Epithelial cell of prostate (primary cell): Measurements from ENCODE around the gene SMG9.
A peak's percentile ranks its signal among the peaks of the same experiment; 100 is the strongest.
"Not testable (repeated sequence)": the region's sequence is repeated elsewhere in the genome, so short reads cannot be mapped to it uniquely, and the experiment has no call there.

Source experiments
- DNase-seq: peaks from one replicate; pipeline ENCODE4 v3.0.0-alpha.2; 2011; ENCODE audit warnings: low read depth, low spot score
- H3K27ac ChIP-seq: fragments of 450-650 bp; 2 replicates; pipeline ENCODE4 v1.5.1; 2017; ENCODE audit warnings: mild to moderate bottlenecking

Gene SMG9

DNA sequence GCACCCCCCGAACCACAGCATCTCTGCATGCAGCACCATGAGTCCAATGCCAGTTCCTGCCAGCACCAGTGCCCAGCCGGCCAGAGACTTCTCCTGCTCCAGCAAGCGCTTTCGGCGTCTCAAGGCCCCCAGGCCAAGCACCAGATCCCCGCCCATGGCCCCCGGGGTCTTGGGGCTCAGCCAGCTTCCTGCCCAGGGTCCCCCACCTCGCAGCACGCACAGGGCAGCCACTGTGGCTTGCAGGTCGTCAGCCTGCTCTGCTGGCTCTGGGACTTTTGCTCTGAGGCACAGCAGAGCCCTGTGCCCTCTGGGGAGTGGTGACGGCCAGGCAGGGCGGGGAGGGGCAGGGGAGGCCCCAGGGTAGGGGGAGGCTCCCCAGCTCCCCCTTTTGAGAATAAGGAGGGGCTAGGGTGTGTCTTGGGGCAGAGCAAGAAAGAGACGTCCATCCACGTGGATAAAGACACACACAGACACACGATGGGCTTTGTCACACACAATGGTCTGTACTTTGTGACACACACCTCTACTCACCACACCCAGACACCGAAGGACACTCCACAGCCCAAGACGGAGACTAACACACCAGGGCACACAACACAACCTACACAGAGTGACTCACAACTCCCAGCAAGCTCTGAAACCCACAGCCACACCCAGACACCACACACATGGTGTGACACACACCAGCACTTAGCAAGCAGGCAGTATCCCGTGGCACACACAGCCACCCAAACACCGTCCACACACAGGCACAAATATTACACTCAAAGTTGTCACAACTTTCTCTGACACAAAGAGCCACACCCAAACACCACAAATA, 26.2 kb upstream of the SMG9 start, which contains the start of gene KCNN4:
TSS of gene KCNN4 (minus strand) at position 268 of the 820 bp plus-strand sequence. CDS start at position 156, 112 bp downstream.
- H3K27ac ChIP-seq, result peak within 1 kb of the TSS; percentile 63
- DNase-seq, result peak; percentile 95

- H3K27ac ChIP-seq, result peak overlapping the region; percentile 63
- DNase-seq, result no peak
These were observed 25.1 kb upstream of the SMG9 start for GRCh38 chr19:43779820-43780219.

DNA sequence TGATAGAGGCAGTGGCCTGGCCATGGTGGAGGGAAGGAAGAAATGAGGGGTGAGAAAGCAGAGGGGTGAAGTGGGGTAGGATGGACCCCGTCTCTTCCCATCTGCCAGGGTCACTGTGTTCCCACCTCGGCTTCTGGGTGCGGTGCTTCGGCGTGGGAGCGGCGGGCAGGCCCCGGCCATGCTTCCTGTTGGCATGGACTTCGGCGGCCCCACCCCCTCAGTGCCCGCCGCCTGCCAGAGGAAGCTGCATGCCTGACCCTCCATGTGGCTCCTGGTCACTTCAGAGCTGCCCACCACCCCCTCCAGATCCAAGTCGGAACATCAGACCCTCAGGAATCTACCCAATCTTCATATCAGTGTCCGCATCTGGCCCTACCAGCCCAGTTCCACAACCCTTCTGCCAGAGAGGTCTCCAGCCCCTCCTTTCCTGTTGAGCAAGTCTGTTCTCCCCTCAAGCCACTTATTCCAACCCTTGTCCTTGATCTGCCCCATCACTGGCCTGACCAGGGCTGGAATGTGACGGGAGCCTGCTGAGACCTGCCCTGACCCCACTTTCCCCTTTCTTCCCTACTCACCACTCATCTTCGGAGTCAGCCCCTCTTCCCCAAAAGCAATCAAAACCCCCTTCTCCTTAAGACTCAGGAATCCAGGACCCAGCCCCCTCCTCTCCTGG, 24.5 kb upstream of the SMG9 start:
- peak overlapping the region; percentile 63 for H3K27ac ChIP-seq
- DNase-seq, result no peak

DNA sequence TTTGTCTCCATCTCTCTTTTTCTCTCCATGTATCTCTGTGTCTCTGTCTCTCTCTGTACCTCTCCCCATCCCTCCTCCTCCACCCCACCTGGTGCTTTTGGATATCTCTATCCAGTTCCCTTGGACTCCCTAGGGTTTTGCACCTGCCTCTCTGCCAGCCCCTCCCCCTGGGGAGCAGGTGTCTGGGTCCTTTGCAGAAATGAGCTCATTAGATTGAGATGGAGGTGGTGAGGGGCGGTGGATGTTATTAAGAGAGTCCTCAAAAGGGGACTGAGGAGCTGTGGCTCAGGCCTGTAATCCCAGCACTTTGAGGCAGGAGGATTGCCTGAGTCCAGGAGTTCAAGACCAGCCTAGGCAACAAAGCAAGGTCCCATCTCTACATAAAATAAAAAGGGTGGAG, 23.9 kb upstream of the SMG9 start:
- DNase-seq, result no peak
- peak overlapping the region; percentile 63 for H3K27ac ChIP-seq

GRCh38 chr19:43777163-43777695, 22.5 kb upstream of the SMG9 start:
- DNase-seq, result no peak
- peak overlapping the region; percentile 63 for H3K27ac ChIP-seq

DNA sequence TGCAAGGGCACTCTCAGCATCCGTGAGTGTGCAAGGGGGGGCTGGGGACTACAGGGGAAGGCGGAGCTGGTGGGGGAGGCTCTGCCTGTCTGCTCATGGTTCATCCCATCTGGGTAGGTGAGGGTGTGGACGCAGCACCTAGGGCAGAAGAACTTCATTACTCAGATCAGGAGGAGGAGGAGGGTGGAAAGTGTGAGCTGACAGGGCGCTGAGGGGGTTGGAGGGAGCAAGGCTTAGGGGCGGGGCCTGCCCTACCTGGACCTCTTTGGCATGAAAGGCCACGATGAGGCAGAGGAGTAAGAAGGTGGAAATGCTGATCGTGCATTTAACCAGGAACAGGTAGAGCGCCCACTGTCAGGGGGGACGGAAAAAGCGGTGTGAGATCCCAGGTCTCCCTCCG, 21.5 kb upstream of the SMG9 start:
- no peak for DNase-seq
- H3K27ac ChIP-seq, result no peak overlapping the region

DNA sequence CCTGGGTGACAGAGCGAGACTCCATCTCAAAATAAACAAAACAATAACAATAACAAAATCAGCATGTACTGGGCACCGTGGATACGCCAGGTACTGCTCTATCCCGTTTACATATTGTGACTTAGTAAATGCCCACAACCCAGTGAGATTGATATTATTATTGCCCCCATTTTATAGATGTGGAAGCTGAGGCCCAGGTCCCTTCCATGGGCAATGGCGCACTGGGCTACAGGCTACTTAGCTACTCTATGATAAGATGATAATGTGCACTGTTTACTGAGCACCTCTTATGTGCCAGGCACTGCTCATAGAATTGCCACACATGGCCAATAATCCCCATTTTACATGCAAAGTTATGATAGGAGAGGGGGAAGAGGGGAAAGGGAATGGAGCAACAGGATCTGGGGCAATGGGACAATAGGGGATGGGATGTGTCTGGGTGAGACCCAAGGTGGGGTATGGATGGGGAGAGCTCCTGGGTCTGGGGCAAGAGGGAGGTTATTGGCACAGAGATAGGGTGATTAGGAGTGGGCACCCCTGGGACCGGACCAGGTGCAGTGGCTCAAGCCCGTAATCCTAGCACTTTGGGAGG, 20.6 kb upstream of the SMG9 start:
- no peak for DNase-seq
- H3K27ac ChIP-seq, result no peak overlapping the region

GRCh38 chr19:43774940-43775258, 20.1 kb upstream of the SMG9 start:
- H3K27ac ChIP-seq, DNase-seq: not testable (repeated sequence)

DNA sequence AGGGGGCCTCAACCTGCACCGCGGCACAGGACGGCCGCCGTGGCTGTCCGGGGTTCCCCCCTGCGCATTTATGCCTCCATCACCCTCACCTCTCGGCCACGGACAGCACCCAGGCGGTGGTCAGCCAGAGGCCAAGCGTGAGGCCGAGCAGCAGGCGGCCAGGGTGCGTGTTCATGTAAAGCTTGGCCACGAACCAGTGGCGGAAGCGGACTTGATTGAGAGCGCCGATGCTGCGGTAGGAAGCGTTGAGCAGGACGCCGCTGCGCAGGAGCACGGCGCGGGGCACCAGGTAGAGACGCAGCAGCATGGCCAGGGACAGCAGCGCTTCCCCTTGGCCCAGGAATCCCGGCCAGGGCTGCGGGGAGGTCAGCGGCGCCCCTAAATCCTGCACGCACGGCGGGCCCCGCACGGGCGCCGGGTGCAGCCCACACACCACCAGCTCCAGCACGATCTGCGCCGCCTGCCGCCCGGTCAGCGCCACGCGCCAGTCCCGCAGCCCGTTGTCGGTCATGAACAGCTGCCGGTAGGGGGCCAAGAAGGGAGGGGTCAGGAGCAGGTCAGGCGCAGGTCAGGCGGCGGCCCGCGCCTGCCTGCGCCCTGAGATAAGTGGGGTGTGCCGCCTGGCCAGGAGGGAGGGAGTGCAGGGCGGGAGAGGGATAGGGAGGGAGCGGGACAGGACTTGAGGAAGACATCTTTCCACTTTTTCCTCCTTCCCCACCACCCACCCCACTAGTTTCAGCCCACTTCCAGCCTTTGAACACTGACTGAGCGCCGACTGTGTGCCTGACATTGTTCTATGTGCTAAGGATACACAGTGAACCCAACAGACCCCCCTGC, 19.6 kb upstream of the SMG9 start:
- DNase-seq, result no peak
- no peak overlapping the region for H3K27ac ChIP-seq

GRCh38 chr19:43773725-43774102, 19.0 kb upstream of the SMG9 start:
- no peak for DNase-seq
- no peak overlapping the region for H3K27ac ChIP-seq

DNA sequence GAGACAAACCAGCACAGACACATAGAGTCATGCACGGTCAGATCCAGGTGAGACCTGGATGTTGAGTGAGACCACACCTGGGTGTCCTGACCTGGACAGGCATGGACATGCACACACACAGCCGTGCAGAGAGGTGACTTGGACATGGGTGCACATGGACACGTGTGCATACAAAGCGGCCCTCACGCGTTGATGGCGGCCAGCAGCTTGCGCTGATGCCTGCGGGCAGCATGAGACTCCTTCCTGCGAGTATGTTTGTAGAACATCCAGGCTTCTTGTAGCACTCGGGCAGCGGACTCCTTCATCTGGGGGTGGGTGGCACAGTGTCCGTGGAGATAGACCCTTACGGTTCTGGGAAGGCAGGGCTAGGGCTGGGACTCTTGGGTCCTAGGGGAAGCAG, 14.5 kb upstream of the SMG9 start:
- no peak for DNase-seq

GRCh38 chr19:43768273-43769050, 13.7 kb upstream of the SMG9 start:
- no peak for DNase-seq

More for the DNA sequence above, 14.5 kb upstream of the SMG9 start:
- H3K27ac ChIP-seq, result no peak overlapping the region

GRCh38 chr19:43767818-43768217, 13.1 kb upstream of the SMG9 start:
- no peak for DNase-seq
- no peak overlapping the region for H3K27ac ChIP-seq

More at GRCh38 chr19:43768273-43769050, 13.7 kb upstream of the SMG9 start:
- H3K27ac ChIP-seq, result peak overlapping the region; percentile 25

DNA sequence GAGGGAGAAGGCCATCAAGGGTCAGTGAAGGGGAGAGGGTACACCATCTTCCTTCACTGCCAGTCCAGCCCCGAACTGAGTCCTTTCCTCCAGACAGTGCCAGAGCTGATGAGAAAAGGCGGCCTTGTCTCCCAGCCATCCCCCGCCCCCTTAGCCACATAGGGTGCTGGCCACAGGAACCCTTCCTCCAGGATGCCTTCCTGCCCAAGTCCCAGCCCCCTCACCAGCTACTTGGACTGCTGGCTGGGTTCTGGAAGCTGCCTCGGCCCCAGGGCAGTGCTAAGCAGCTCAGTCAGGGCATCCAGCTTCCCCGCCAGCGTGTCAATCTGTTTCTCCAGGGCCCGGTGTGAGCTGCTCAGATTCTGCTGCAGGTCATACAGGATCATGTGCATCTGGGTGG, 12.6 kb upstream of the SMG9 start:
- H3K27ac ChIP-seq, result no peak overlapping the region
- DNase-seq, result no peak

DNA sequence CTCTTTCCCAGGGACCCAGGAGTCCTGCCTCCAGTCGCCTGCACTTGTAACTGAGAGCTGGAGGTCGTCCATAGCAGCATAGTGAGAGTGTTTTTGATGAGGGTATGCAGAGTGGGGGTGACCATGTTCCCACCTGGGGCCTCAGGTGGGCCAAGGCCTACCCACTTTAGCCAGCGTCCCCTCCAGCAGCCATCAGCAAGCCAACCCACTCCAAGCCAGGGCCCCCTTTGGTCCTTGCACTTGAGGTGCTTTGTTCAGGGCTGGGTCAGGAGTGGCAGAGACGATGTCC, 11.9 kb upstream of the SMG9 start:
- peak overlapping the region; percentile 92 for H3K27ac ChIP-seq
- DNase-seq, result no peak

- H3K27ac ChIP-seq, result peak overlapping the region; percentile 92
- DNase-seq, result peak; percentile 81
These were observed 10.5 kb upstream of the SMG9 start for GRCh38 chr19:43765109-43765876.

GRCh38 chr19:43764684-43765083, 9.9 kb upstream of the SMG9 start:
- H3K27ac ChIP-seq, result peak overlapping the region; percentile 92
- not testable (repeated sequence) for DNase-seq

GRCh38 chr19:43763473-43763939, 8.7 kb upstream of the SMG9 start:
- H3K27ac ChIP-seq, result peak overlapping the region; percentile 31
- DNase-seq, result no peak

- no peak for DNase-seq
- no peak overlapping the region for H3K27ac ChIP-seq
These were observed 8.1 kb upstream of the SMG9 start for GRCh38 chr19:43762814-43763213.
